ENCODE measurements around the gene GRB10. TPM values are rescaled to one million over a fixed set of nuclear protein-coding genes. Genes with fewer than 3 reads are reported as not detected.

GRB10 gene
- total and polyA plus RNA-seq, 2 donors (not counting 3 experiments of a cell fraction or from before 2014, with no cell fraction given) = 43.7 to 240 TPM

GRCh38 chr7:50591098-50591479 is 191.6 kb downstream of the GRB10 start:
- DNase-seq (ENCODE audit: low read depth, low spot score) = no peak
- H3K27ac ChIP-seq (ENCODE audit: insufficient read depth, low read depth, low read length) = no peak overlapping the region
- no peaks in the 10 kb centered on the region for H3K9me1 ChIP-seq (replicated peaks; ENCODE audit: control insufficient read depth, extremely low read depth, insufficient read depth, low read length)
- H3K4me2 ChIP-seq (ENCODE audit: insufficient read depth, low read length) = no peak overlapping the region
- FAIRE-seq = no peak
- no peak overlapping the region for H2AFZ ChIP-seq (ENCODE audit: low read depth, low read length)
- no peaks in the 10 kb centered on the region for H3K9me3 ChIP-seq (replicated peaks; ENCODE audit: control insufficient read depth, insufficient read depth, low read length)
- TF ChIP-seq EZH2 (IDR thresholded peaks at IDR 0.05; ENCODE audit: borderline replicate concordance, low read depth, low read length, severe bottlenecking) = no peak
- TF ChIP-seq CTCF (IDR thresholded peaks at IDR 0.05; ENCODE audit: extremely low read depth in 1 of 2, insufficient read depth in 1 of 2, low read depth in 1 of 2, low read length in 2 of 2) = no peak
- TF ChIP-seq POLR2A (IDR thresholded peaks at IDR 0.05; ENCODE audit: low read depth, low read length) = no peak
- TF ChIP-seq MAX (IDR thresholded peaks at IDR 0.05; ENCODE audit: insufficient read depth, insufficient read length) = no peak
- no peak for TF ChIP-seq JUN (IDR thresholded peaks at IDR 0.05; ENCODE audit: borderline replicate concordance, insufficient read depth, insufficient read length, low read depth)
- no peak for TF ChIP-seq MYC (IDR thresholded peaks at IDR 0.05; ENCODE audit: low read depth, low read length)
- no peak for TF ChIP-seq GATA2 (IDR thresholded peaks at IDR 0.05; ENCODE audit: insufficient read depth, insufficient read length, low read depth, low read length)
- TF ChIP-seq POLR2AphosphoS5 (IDR thresholded peaks at IDR 0.05; ENCODE audit: insufficient read depth, low read depth, low read length) = no peak
- no peak for TF ChIP-seq FOS (IDR thresholded peaks at IDR 0.05; ENCODE audit: borderline replicate concordance, insufficient read depth, low read length)
- dilution Hi-C loops (cut with MboI; ENCODE audit: extremely low pct_ligation_motif_present, low sequenced_read_pairs) = no loop called here
- no peaks in the 10 kb centered on the region for H4K20me1 ChIP-seq (replicated peaks; ENCODE audit: control insufficient read depth, extremely low read depth, insufficient read depth, low read length)
- BruUV-seq (replicated peaks) = no TSS peak
- ChIA-PET CTCF (interaction anchor here (1.0 to 5.1 kb wide), 4 partner anchors 123 to 570 kb away, joined by 3 to 22 read pairs (median 10); no protein-coding TSS in a partner anchor), POLR2A (no interaction called here)
- no peaks in the 10 kb centered on the region for H3K79me2 ChIP-seq (ENCODE audit: control insufficient read depth, insufficient read depth, low read length)
- intact Hi-C loops (cut with micrococcal nuclease) = no loop called here
- peaks cover 3% of the 10 kb centered on the region for H3K4me1 ChIP-seq (ENCODE audit: control insufficient read depth, extremely low read depth, insufficient read depth, low read length)
- no peak overlapping the region for H3K4me3 ChIP-seq (replicated peaks in 1 of 3; ENCODE audit: insufficient read depth in 1 of 3, low read depth in 1 of 3, low read length in 3 of 3)
- no peaks in the 10 kb centered on the region for H3K27me3 ChIP-seq (ENCODE audit: control insufficient read depth in 2 of 2, insufficient read depth in 2 of 2, low read length in 2 of 2)
- no peak overlapping the region for H3K9ac ChIP-seq (replicated peaks; ENCODE audit: extremely low read depth, insufficient read depth, low read length)
- H3K36me3 ChIP-seq (ENCODE audit: control insufficient read depth in 2 of 2, extremely low read depth in 1 of 2, insufficient read depth in 2 of 2, low read length in 2 of 2) = peaks cover 11 to 30% of the 10 kb centered on the region in 2 experiments

All from endothelial cell of umbilical vein (primary cell).